MCF 10A (cell line): ENCODE data around the gene RECK. TPM values are rescaled to one million over a fixed set of nuclear protein-coding genes. Genes with fewer than 3 reads are reported as not detected.
A peak's percentile ranks its signal among the peaks of the same experiment; 100 is the strongest.

Source experiments
- BruUV-seq: library from RNA; stranded (reverse); fragments of 400-500 nt; replicated peaks from 2 replicates; lab custom pipeline; 2021; lab: Mats Ljungman, UMichigan
- CTCF ChIA-PET: fragments of 300-600 bp; sonication (Branson Sonifier 250); formaldehyde crosslinking; extraction: SDS; loops from one replicate; lab custom pipeline; 2021; ENCODE audit warnings: antibody characterized with exemption, inconsistent platforms; lab: Yijun Ruan, JAX
- POLR2A ChIA-PET: fragments of 300-600, 350-650 bp; sonication (Branson Sonifier 250); formaldehyde crosslinking; extraction: SDS; loops from one replicate; lab custom pipeline; 2020; ENCODE audit warnings: antibody characterized with exemption, inconsistent platforms; lab: Yijun Ruan, JAX
- DNase-seq: peaks from one replicate; pipeline ENCODE4 v3.0.0-alpha.2; 2018; ENCODE audit not compliant: unreplicated experiment
- H3K27ac Mint-ChIP-seq: one replicate; pipeline ENCODE4 v1.8.0; 2022; ENCODE audit warnings: mild to moderate bottlenecking, low read depth, mixed read lengths; ENCODE audit not compliant: unreplicated experiment
- H3K27me3 Mint-ChIP-seq: one replicate; pipeline ENCODE4 v1.8.0; 2022; ENCODE audit warnings: mixed read lengths; ENCODE audit not compliant: insufficient read depth, unreplicated experiment
- H3K36me3 Mint-ChIP-seq: one replicate; pipeline ENCODE4 v1.8.0; 2022; ENCODE audit warnings: mild to moderate bottlenecking, moderate library complexity, mixed read lengths; ENCODE audit not compliant: insufficient read depth, unreplicated experiment
- H3K4me1 Mint-ChIP-seq: one replicate; pipeline ENCODE4 v1.8.0; 2022; ENCODE audit warnings: mixed read lengths; ENCODE audit not compliant: insufficient read depth, unreplicated experiment
- H3K4me3 Mint-ChIP-seq: one replicate; pipeline ENCODE4 v1.8.0; 2022; ENCODE audit warnings: mild to moderate bottlenecking, moderate library complexity, mixed read lengths; ENCODE audit not compliant: unreplicated experiment
- H3K9me3 Mint-ChIP-seq: one replicate; pipeline ENCODE4 v1.8.0; 2022; ENCODE audit warnings: mixed read lengths; ENCODE audit not compliant: unreplicated experiment
- CTCF ChIP-seq: fragments of 200-600 bp; IDR thresholded peaks from one replicate; pipeline ENCODE4 v1.8.0; 2022; ENCODE audit warnings: antibody characterized with exemption, mild to moderate bottlenecking; ENCODE audit not compliant: unreplicated experiment
- intact Hi-C: fragments of 100-400 bp; cut with micrococcal nuclease; formaldehyde crosslinking; loops from 2 replicates; pipeline ENCODE4 v1.14.1; 2022
- total RNA-seq: library from RNA; stranded (reverse); gene quantifications from 2 replicates; pipeline ENCODE4 v1.2.3, GENCODE V29; 2022

The RECK gene
- total RNA-seq, 1 experiment from 2014 or later, result 3.7 TPM

GRCh38 chr9:36025746-36026145 lies 11.0 kb upstream of the RECK start:
- intact Hi-C loops, result loop anchor here (10.0 kb wide), 1 partner anchor 231 kb away; the partner anchor contains the start of gene NPR2
- Mint-ChIP-seq H3K4me3 (no peak overlapping the region), H3K27me3 (peaks cover 12% of the 10 kb centered on the region), H3K27ac (no peak overlapping the region), H3K4me1 (peaks cover 25% of the 10 kb centered on the region), H3K9me3 (no peaks in the 10 kb centered on the region), H3K36me3 (no peaks in the 10 kb centered on the region)
- no TSS peak for BruUV-seq
- ChIA-PET CTCF (interaction anchor here (0.8 to 5.5 kb wide), 3 partner anchors 16 to 70 kb away, joined by 4 to 75 read pairs (median 50); partner anchors contain the start of gene OR2S2), POLR2A (no interaction called here)
- no peak for DNase-seq
- TF ChIP-seq CTCF, result no peak

GRCh38 chr9:36029202-36029601 lies 7.5 kb upstream of the RECK start:
- no peaks in the 10 kb centered on the region for H3K36me3 Mint-ChIP-seq
- peak overlapping the region; percentile 83 for H3K27ac Mint-ChIP-seq
- ChIA-PET CTCF (interaction anchor here (0.9 to 1.6 kb wide), 8 partner anchors 8 to 136 kb away, joined by 3 to 11 read pairs (median 5); no protein-coding TSS in a partner anchor), POLR2A (interaction anchor here (0.6 to 2.5 kb wide), 17 partner anchors 9 to 371 kb away, joined by 3 to 20 read pairs (median 4); partner anchors contain the start of genes CLTA, HRCT1, RNF38 and SPAAR)
- TF ChIP-seq CTCF, result no peak
- peaks cover 19% of the 10 kb centered on the region for H3K4me1 Mint-ChIP-seq
- H3K9me3 Mint-ChIP-seq, result no peaks in the 10 kb centered on the region
- no peak overlapping the region for H3K4me3 Mint-ChIP-seq
- BruUV-seq, result no TSS peak
- no peak for DNase-seq
- intact Hi-C loops, result loop anchor here (10.0 kb wide), 1 partner anchor 234 kb away; the partner anchor contains the start of gene NPR2
- H3K27me3 Mint-ChIP-seq, result peaks cover 19% of the 10 kb centered on the region

GRCh38 chr9:36029765-36030528 lies 6.8 kb upstream of the RECK start:
- POLR2A ChIA-PET, result interaction anchor here (0.6 to 2.5 kb wide), 18 partner anchors 9 to 370 kb away, joined by 3 to 20 read pairs (median 4); partner anchors contain the start of genes CLTA, HRCT1, RNF38 and SPAAR

More at GRCh38 chr9:36029765-36030528, 6.8 kb upstream of the RECK start:
- CTCF ChIA-PET, result interaction anchor here (0.7 to 1.6 kb wide), 9 partner anchors 9 to 135 kb away, joined by 3 to 11 read pairs (median 5); no protein-coding TSS in a partner anchor
- peaks cover 19% of the 10 kb centered on the region for H3K27me3 Mint-ChIP-seq
- no peaks in the 10 kb centered on the region for H3K9me3 Mint-ChIP-seq
- TF ChIP-seq CTCF, result no peak
- H3K36me3 Mint-ChIP-seq, result no peaks in the 10 kb centered on the region
- no TSS peak for BruUV-seq
- H3K27ac Mint-ChIP-seq, result peak overlapping the region; percentile 83
- DNase-seq, result peak; percentile 94
- H3K4me3 Mint-ChIP-seq, result no peak overlapping the region
- intact Hi-C loops, result loop anchor here (10.0 kb wide), 1 partner anchor 235 kb away; the partner anchor contains the start of gene NPR2
- peaks cover 19% of the 10 kb centered on the region for H3K4me1 Mint-ChIP-seq
